HG02571 (cell line): Measurements from ENCODE around the gene MED15.
"Not testable (repeated sequence)": the region's sequence is repeated elsewhere in the genome, so short reads cannot be mapped to it uniquely, and the experiment has no call there.

Source experiments
- ATAC-seq: cut with Tn5 transposase; IDR thresholded peaks from one replicate; pipeline ENCODE4 v1.9.1; 2021; ENCODE audit warnings: mild to moderate bottlenecking, moderate library complexity; ENCODE audit not compliant: unreplicated experiment

Gene MED15

GRCh38 chr22:20507253-20508066, at the start of gene MED15:
Gene MED15, plus strand, starts transcription at chr22:20507610. Its CDS starts 69 bp downstream, at chr22:20507679.
- peak; percentile 71 for ATAC-seq

GRCh38 chr22:20458530-20459151, 48.8 kb upstream of the MED15 start:
- ATAC-seq: no peak

GRCh38 chr22:20459152-20459542, 48.3 kb upstream of the MED15 start:
- ATAC-seq: no peak

- no peak for ATAC-seq
Measured at GRCh38 chr22:20459862-20460261, 47.5 kb upstream of the MED15 start.

- ATAC-seq: no peak
Measured at GRCh38 chr22:20463324-20464095, 43.9 kb upstream of the MED15 start.

- ATAC-seq: no peak
Measured at GRCh38 chr22:20464096-20464614, 43.3 kb upstream of the MED15 start.

- ATAC-seq: no peak
Measured at GRCh38 chr22:20464912-20465758, 42.3 kb upstream of the MED15 start.

GRCh38 chr22:20465759-20466077, 41.7 kb upstream of the MED15 start:
- no peak for ATAC-seq

GRCh38 chr22:20466659-20467379, 40.6 kb upstream of the MED15 start:
- no peak for ATAC-seq

- no peak for ATAC-seq
Measured at GRCh38 chr22:20469110-20469868, 38.1 kb upstream of the MED15 start.

- not testable (repeated sequence) for ATAC-seq
Measured at GRCh38 chr22:20470525-20470924, 36.9 kb upstream of the MED15 start.

GRCh38 chr22:20471126-20471833, 36.1 kb upstream of the MED15 start:
- no peak for ATAC-seq

- no peak for ATAC-seq
Measured at GRCh38 chr22:20472629-20473442, 34.6 kb upstream of the MED15 start.

GRCh38 chr22:20475115-20475436, 32.3 kb upstream of the MED15 start:
- no peak for ATAC-seq

- ATAC-seq: not testable (repeated sequence)
Measured at GRCh38 chr22:20475569-20475968, 31.8 kb upstream of the MED15 start.

GRCh38 chr22:20478059-20478458, 29.4 kb upstream of the MED15 start:
- ATAC-seq: not testable (repeated sequence)

- ATAC-seq: no peak
Measured at GRCh38 chr22:20479612-20480196, 27.7 kb upstream of the MED15 start.

GRCh38 chr22:20483143-20483506, 24.3 kb upstream of the MED15 start:
- ATAC-seq: not testable (repeated sequence)
